ENCODE measurements around the gene RB1. TPM values are rescaled to one million over a fixed set of nuclear protein-coding genes. Genes with fewer than 3 reads are reported as not detected.

The RB1 gene
- total RNA-seq, 2 donors from 2014 or later, result 42.1 to 43.7 TPM

DNA sequence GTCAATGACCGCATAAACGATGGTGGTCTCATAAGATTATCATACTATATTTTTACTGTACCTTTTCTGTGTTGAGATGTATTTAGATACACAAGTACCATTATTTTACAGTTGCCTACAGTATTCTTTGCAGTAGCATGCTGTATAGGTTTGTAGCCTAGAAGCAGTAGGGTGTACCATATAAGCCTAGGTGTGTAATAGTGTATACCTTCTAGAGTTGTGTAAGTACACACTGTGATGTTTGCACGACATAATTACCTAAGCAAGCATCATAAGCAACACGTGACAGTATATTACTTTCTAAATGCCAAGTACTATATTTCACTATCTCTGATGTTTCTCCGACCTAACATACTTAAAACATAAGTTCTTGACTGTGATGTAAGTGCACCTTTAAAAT, 106.6 kb downstream of the RB1 start:
- WGBS, result 19% methylated on average over 5 of the region's 5 CpGs
- peak overlapping the region; percentile 83 to 86 for H3K27ac ChIP-seq
- H3K4me1 ChIP-seq (replicated peaks), result no peaks in the 10 kb centered on the region

DNA sequence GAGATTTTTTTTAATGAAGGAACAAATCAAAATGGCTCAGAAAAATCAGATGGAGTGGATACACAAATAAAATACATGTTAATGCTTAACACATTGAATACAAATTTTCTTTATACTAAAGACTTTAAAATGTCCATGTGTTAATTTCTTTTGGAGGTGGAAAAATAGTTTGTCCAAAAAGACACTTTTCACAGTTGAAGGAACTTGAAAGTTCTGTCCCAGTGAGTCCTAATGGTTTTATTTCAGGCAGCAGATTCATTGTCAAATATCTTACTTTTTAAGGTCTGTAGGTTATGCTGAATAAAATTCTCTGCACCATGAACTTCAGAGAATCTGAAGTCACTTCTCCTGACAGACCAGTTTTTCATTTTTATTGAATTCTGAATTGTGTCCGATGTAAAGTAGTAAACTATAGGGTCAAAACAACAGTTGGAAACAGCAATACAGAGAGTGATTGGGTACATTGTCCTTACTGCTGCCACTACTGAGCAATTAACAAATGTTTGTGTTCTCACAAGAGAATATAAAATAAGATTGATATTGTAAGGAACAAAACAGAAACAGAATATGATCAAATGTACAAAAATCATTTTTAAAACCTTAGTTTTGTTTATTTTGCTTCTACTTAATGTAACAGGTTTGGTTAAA, 107.7 kb downstream of the RB1 start:
- peak overlapping the region; percentile 83 to 86 for H3K27ac ChIP-seq
- H3K4me1 ChIP-seq (replicated peaks), result no peaks in the 10 kb centered on the region
- WGBS, result 5% methylated on average over 1 of the region's 1 CpG
- TF ChIP-seq POLR2AphosphoS5 (IDR thresholded peaks at IDR 0.05), result peak; percentile 21
- TF ChIP-seq, protein P1, sequence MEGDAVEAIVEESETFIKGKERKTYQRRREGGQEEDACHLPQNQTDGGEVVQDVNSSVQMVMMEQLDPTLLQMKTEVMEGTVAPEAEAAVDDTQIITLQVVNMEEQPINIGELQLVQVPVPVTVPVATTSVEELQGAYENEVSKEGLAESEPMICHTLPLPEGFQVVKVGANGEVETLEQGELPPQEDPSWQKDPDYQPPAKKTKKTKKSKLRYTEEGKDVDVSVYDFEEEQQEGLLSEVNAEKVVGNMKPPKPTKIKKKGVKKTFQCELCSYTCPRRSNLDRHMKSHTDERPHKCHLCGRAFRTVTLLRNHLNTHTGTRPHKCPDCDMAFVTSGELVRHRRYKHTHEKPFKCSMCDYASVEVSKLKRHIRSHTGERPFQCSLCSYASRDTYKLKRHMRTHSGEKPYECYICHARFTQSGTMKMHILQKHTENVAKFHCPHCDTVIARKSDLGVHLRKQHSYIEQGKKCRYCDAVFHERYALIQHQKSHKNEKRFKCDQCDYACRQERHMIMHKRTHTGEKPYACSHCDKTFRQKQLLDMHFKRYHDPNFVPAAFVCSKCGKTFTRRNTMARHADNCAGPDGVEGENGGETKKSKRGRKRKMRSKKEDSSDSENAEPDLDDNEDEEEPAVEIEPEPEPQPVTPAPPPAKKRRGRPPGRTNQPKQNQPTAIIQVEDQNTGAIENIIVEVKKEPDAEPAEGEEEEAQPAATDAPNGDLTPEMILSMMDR (IDR thresholded peaks at IDR 0.05), result no peak
- no peak for TF ChIP-seq POLR2A (IDR thresholded peaks at IDR 0.05)
- H3K27me3 ChIP-seq (replicated peaks; ENCODE audit: insufficient read depth), result no peaks in the 10 kb centered on the region
- intact Hi-C loops (cut with DNase I), result loop anchor here (5.0 to 10.0 kb wide), 2 partner anchors 121 to 176 kb away; partner anchors contain the start of genes ITM2B and RCBTB2
- no peak for DNase-seq (ENCODE audit: low spot score)
- H3K36me3 ChIP-seq, result no peaks in the 10 kb centered on the region
- H3K4me3 ChIP-seq, result peak overlapping the region; percentile 35 to 54
- no peaks in the 10 kb centered on the region for H3K9me3 ChIP-seq

More for the DNA sequence above, 106.6 kb downstream of the RB1 start:
- H3K9me3 ChIP-seq, result no peaks in the 10 kb centered on the region
- no peaks in the 10 kb centered on the region for H3K36me3 ChIP-seq
- intact Hi-C loops (cut with DNase I), result loop anchor here (5.0 to 10.0 kb wide), 2 partner anchors 122 to 175 kb away; partner anchors contain the start of genes ITM2B and RCBTB2
- TF ChIP-seq POLR2AphosphoS5 (IDR thresholded peaks at IDR 0.05) (peak; percentile 75), POLR2A (IDR thresholded peaks at IDR 0.05) (peak; percentile 56)
- TF ChIP-seq, protein P1 (IDR thresholded peaks at IDR 0.05), result no peak
- H3K4me3 ChIP-seq, result peak overlapping the region; percentile 35 to 54
- H3K27me3 ChIP-seq (replicated peaks; ENCODE audit: insufficient read depth), result no peaks in the 10 kb centered on the region
- DNase-seq (ENCODE audit: low spot score), result no peak

DNA sequence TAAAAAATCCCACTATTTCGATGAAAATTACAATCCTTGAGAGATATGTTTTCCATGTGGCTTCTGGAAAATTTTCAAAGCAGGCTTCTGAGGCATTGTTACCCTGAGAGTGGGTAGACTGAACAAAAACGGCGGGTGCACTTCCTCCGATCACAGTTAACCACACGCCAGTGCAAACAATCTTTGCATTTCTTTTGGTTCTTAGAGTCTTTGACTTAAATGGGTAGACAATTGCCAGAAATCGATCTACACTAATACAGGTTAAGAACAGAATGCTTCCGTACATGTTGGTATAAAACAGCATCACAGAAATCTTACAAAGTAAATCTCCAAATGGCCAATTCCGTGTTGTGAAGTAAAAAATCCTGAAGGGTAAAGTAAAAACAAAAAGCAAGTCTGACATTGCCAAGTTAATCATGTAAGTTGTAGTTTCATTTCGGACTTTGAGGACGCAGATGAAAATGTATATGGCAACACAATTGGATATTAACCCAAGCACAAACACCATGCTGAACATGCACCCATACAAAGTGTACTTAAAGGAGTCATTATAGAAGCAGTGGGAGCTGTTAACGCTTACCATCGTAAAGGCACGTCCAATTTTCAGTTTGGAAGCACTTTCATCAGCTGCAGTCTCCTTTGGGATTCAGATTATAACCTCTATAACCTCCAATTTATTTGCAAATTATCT, 108.4 kb downstream of the RB1 start:
- TF ChIP-seq POLR2A (IDR thresholded peaks at IDR 0.05), result peak; percentile 11
- no peak for TF ChIP-seq POLR2AphosphoS5 (IDR thresholded peaks at IDR 0.05)
- intact Hi-C loops (cut with DNase I), result loop anchor here (5.0 to 10.0 kb wide), 2 partner anchors 120 to 177 kb away; partner anchors contain the start of genes ITM2B and RCBTB2
- no peaks in the 10 kb centered on the region for H3K4me1 ChIP-seq (replicated peaks)
- 5% methylated on average over 13 of the region's 13 CpGs for WGBS
- no peak for DNase-seq (ENCODE audit: low spot score)
- H3K27ac ChIP-seq, result peak overlapping the region; percentile 83 to 86
- H3K36me3 ChIP-seq, result no peaks in the 10 kb centered on the region
- no peaks in the 10 kb centered on the region for H3K9me3 ChIP-seq
- peak overlapping the region; percentile 35 to 54 for H3K4me3 ChIP-seq
- H3K27me3 ChIP-seq (replicated peaks; ENCODE audit: insufficient read depth), result no peaks in the 10 kb centered on the region

DNA sequence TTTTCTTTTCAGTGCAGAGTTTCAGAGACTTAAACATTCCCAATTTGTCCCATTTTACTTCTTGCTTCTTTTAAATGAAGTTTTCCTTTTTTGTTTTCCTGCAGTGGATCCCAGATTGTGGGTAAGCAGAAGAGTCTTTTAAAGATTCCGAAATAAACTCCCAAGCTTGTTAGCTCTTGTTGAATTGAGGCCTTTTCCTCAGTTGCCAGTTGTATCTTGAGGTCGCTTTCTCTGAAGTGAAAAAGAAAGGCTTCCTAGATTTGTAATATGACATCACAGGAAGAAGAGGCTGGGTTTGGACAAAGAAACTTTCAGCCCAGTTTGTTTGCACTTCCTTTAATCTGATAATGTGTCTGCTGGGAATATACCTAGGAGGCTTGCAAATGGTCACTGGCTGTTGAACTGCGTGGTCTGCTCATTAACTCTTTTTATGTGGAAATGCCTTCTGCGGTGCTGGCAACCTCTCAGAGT, 109.4 kb downstream of the RB1 start, which contains the start of gene LPAR6:
LPAR6 (minus strand) TSS at position 233 of the 471 bp plus-strand sequence. CDS start 690 bp downstream, outside the sequence.
- 5% methylated on average over 4 of the region's 4 CpGs for WGBS
- Histone ChIP-seq H3K4me3 (peak within 1 kb of the TSS; percentile 35 to 54), H3K36me3 (no peaks in the 10 kb centered on the region), H3K9me3 (no peaks in the 10 kb centered on the region), H3K4me1 (replicated peaks) (no peaks in the 10 kb centered on the region), H3K27ac (peak within 1 kb of the TSS; percentile 83 to 86), H3K27me3 (replicated peaks; ENCODE audit: insufficient read depth) (no peaks in the 10 kb centered on the region)
- peak; percentile 74 for DNase-seq (ENCODE audit: low spot score)
- TF ChIP-seq, protein P1 (IDR thresholded peaks at IDR 0.05), result no peak
- TF ChIP-seq POLR2A (IDR thresholded peaks at IDR 0.05), result peak; percentile 86
- TF ChIP-seq POLR2AphosphoS5 (IDR thresholded peaks at IDR 0.05), result peak; percentile 97
- intact Hi-C loops (cut with DNase I), result loop anchor here (5.0 to 10.0 kb wide), 2 partner anchors 119 to 178 kb away; partner anchors contain the start of genes ITM2B and RCBTB2

DNA sequence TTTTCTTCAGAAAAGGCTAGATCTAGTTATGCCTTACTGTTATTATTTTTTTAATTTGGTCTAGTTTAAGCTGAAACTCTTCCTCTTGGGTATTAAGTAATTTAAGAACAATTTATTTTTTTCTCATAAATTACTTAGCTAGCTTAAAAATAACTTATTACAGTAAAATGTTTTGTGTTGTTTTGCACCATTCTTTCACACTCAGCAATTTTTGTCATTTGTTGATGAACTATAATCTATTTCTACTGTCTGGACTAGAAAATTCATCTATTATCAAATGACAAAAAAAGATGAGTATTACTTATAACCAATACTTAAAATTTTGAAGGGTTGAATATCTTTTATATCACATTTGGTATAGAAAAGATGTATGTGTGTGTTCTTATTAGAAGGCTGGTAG, 111.0 kb downstream of the RB1 start:
- Histone ChIP-seq H3K4me1 (replicated peaks) (no peaks in the 10 kb centered on the region), H3K9me3 (no peaks in the 10 kb centered on the region), H3K27me3 (replicated peaks; ENCODE audit: insufficient read depth) (no peaks in the 10 kb centered on the region), H3K27ac (no peak overlapping the region), H3K4me3 (no peak overlapping the region), H3K36me3 (no peaks in the 10 kb centered on the region)
- intact Hi-C loops (cut with DNase I), result loop anchor here (5.0 to 10.0 kb wide), 2 partner anchors 118 to 180 kb away; partner anchors contain the start of genes ITM2B and RCBTB2
- no peak for DNase-seq (ENCODE audit: low spot score)
- TF ChIP-seq POLR2A (IDR thresholded peaks at IDR 0.05) (no peak), POLR2AphosphoS5 (IDR thresholded peaks at IDR 0.05) (no peak)
- TF ChIP-seq, protein P1 (IDR thresholded peaks at IDR 0.05), result no peak
